Forelimb muscle (tissue), 1 donor: ENCODE data around the gene OR8B12. TPM values are rescaled to one million over a fixed set of nuclear protein-coding genes. Genes with fewer than 3 reads are reported as not detected.
A peak's percentile ranks its signal among the peaks of the same experiment; 100 is the strongest.

Experiments used
- DNase-seq: peaks from one replicate; pipeline ENCODE4 v3.0.0-alpha.2; 2013; ENCODE audit warnings: low read depth
- polyA plus RNA-seq: library from polyadenylated mRNA; unstranded; fragments of 120-200 nt; gene quantifications from one replicate; pipeline ENCODE4 v1.2.1, GENCODE V29; 2013; ENCODE audit not compliant: insufficient read length

The OR8B12 gene
- not detected for polyA plus RNA-seq

- DNase-seq, result no peak
These were observed at the start of gene OR8B12 for GRCh38 chr11:124543554-124543953. Gene OR8B12, minus strand, starts transcription at chr11:124543654. Its CDS starts 0 bp downstream, at chr11:124543654.

- no peak for DNase-seq
These were observed 49.2 kb upstream of the OR8B12 start for GRCh38 chr11:124592627-124593026.

GRCh38 chr11:124591430-124591829 lies 48.0 kb upstream of the OR8B12 start:
- no peak for DNase-seq

GRCh38 chr11:124586238-124586860 lies 42.9 kb upstream of the OR8B12 start:
- DNase-seq, result peak; percentile 36

- DNase-seq, result no peak
These were observed 41.4 kb upstream of the OR8B12 start for GRCh38 chr11:124584681-124585372.

GRCh38 chr11:124583781-124584180 lies 40.3 kb upstream of the OR8B12 start:
- no peak for DNase-seq

- DNase-seq, result no peak
These were observed 39.1 kb upstream of the OR8B12 start for GRCh38 chr11:124582565-124582964.

GRCh38 chr11:124581817-124582216 lies 38.4 kb upstream of the OR8B12 start:
- no peak for DNase-seq

GRCh38 chr11:124578761-124579160 lies 35.3 kb upstream of the OR8B12 start:
- no peak for DNase-seq

- no peak for DNase-seq
These were observed 34.4 kb upstream of the OR8B12 start for GRCh38 chr11:124577716-124578427.

GRCh38 chr11:124570160-124570559 lies 26.7 kb upstream of the OR8B12 start:
- no peak for DNase-seq

- DNase-seq, result no peak
These were observed 26.2 kb upstream of the OR8B12 start, which contains the start of gene OR8A1 for GRCh38 chr11:124569697-124570096. Gene OR8A1, plus strand, starts transcription at chr11:124569997. Its CDS starts 123 bp downstream, at chr11:124570120.

- no peak for DNase-seq
These were observed 13.4 kb upstream of the OR8B12 start for GRCh38 chr11:124556828-124557227.

GRCh38 chr11:124551987-124552386 lies 8.5 kb upstream of the OR8B12 start:
- DNase-seq, result no peak

- DNase-seq, result no peak
These were observed 7.7 kb upstream of the OR8B12 start for GRCh38 chr11:124551189-124551588.

- no peak for DNase-seq
These were observed 309 bp downstream of the OR8B12 start for GRCh38 chr11:124543145-124543544.

- no peak for DNase-seq
These were observed 2.2 kb downstream of the OR8B12 start for GRCh38 chr11:124541204-124541603.

- no peak for DNase-seq
These were observed 5.4 kb downstream of the OR8B12 start for GRCh38 chr11:124538019-124538418.

GRCh38 chr11:124536520-124536919 lies 6.9 kb downstream of the OR8B12 start:
- DNase-seq, result no peak

GRCh38 chr11:124535552-124536232 lies 7.8 kb downstream of the OR8B12 start:
- no peak for DNase-seq

GRCh38 chr11:124534051-124534450 lies 9.4 kb downstream of the OR8B12 start:
- DNase-seq, result no peak

- no peak for DNase-seq
These were observed 9.8 kb downstream of the OR8B12 start for GRCh38 chr11:124533626-124534025.
